NT2/D1 (cell line): ENCODE results near the gene GIPC1.

Experiments used
- DNase-seq: peaks from one replicate; pipeline ENCODE4 v3.0.0-alpha.2; 2011; ENCODE audit warnings: low read depth, low spot score
- H3K27me3 ChIP-seq: 2 replicates; pipeline ENCODE4 v1.6.0; 2011; ENCODE audit warnings: mild to moderate bottlenecking; ENCODE audit not compliant: insufficient read length, insufficient read depth
- H3K36me3 ChIP-seq: 2 replicates; pipeline ENCODE4 v1.6.1; 2011; ENCODE audit warnings: mild to moderate bottlenecking, low read length, mixed read lengths; ENCODE audit not compliant: insufficient read depth, insufficient read length
- H3K4me1 ChIP-seq: 2 replicates; pipeline ENCODE4 v1.5.1; 2011; ENCODE audit not compliant: insufficient read depth, insufficient read length
- H3K4me3 ChIP-seq: 2 replicates; pipeline ENCODE4 v1.5.1; 2011; ENCODE audit warnings: low read depth; ENCODE audit not compliant: insufficient read length
- H3K9ac ChIP-seq: 2 replicates; pipeline ENCODE4 v1.6.0; 2011; ENCODE audit warnings: low read depth; ENCODE audit not compliant: insufficient read length
- H3K9me3 ChIP-seq: 2 replicates; pipeline ENCODE4 v1.5.1; 2011; ENCODE audit warnings: mild to moderate bottlenecking, low read length; ENCODE audit not compliant: insufficient read depth
- SUZ12 ChIP-seq: IDR thresholded peaks from 2 replicates; pipeline ENCODE4 v1.6.1; 2011; ENCODE audit not compliant: insufficient read length, insufficient read depth; ENCODE audit errors: extremely low read depth
- YY1 ChIP-seq: IDR thresholded peaks from 2 replicates; pipeline ENCODE4 v1.6.1; 2011; ENCODE audit not compliant: insufficient read length, insufficient read depth
- ZNF274 ChIP-seq: IDR thresholded peaks from 2 replicates; pipeline ENCODE4 v1.6.1; 2011; ENCODE audit warnings: mild to moderate bottlenecking, low read depth, low read length

Gene GIPC1

GRCh38 chr19:14540741-14541525 is 45.0 kb upstream of the GIPC1 start:
- Histone ChIP-seq H3K4me3 (no peak overlapping the region), H3K9ac (no peak overlapping the region), H3K36me3 (peaks cover 19% of the 10 kb centered on the region), H3K4me1 (peaks cover 15% of the 10 kb centered on the region), H3K27me3 (no peaks in the 10 kb centered on the region), H3K9me3 (no peaks in the 10 kb centered on the region)
- TF ChIP-seq ZNF274 (no peak), SUZ12 (no peak), YY1 (no peak)
- no peak for DNase-seq

GRCh38 chr19:14536926-14537692 is 41.2 kb upstream of the GIPC1 start:
- TF ChIP-seq ZNF274 (no peak), SUZ12 (no peak), YY1 (no peak)
- DNase-seq, result peak; percentile 92
- H3K36me3 ChIP-seq, result peaks cover 12% of the 10 kb centered on the region
- no peak overlapping the region for H3K4me3 ChIP-seq
- H3K9me3 ChIP-seq, result no peaks in the 10 kb centered on the region
- no peaks in the 10 kb centered on the region for H3K27me3 ChIP-seq
- H3K4me1 ChIP-seq, result peaks cover 12% of the 10 kb centered on the region
- peak overlapping the region; percentile 51 for H3K9ac ChIP-seq

GRCh38 chr19:14533450-14533849 is 37.5 kb upstream of the GIPC1 start:
- no peaks in the 10 kb centered on the region for H3K27me3 ChIP-seq
- no peak overlapping the region for H3K4me3 ChIP-seq
- peaks cover 9% of the 10 kb centered on the region for H3K36me3 ChIP-seq
- DNase-seq, result no peak
- peaks cover 14% of the 10 kb centered on the region for H3K4me1 ChIP-seq
- no peak overlapping the region for H3K9ac ChIP-seq
- no peaks in the 10 kb centered on the region for H3K9me3 ChIP-seq
- no peak for TF ChIP-seq SUZ12

GRCh38 chr19:14530506-14530905 is 34.6 kb upstream of the GIPC1 start:
- no peaks in the 10 kb centered on the region for H3K9me3 ChIP-seq
- peaks cover 8% of the 10 kb centered on the region for H3K4me1 ChIP-seq
- no peak for TF ChIP-seq SUZ12
- TF ChIP-seq YY1, result no peak
- no peak for TF ChIP-seq ZNF274
- peak overlapping the region; percentile 83 for H3K4me3 ChIP-seq
- DNase-seq, result no peak
- peaks cover 6% of the 10 kb centered on the region for H3K36me3 ChIP-seq
- peak overlapping the region; percentile 96 for H3K9ac ChIP-seq
- H3K27me3 ChIP-seq, result no peaks in the 10 kb centered on the region

- DNase-seq, result no peak
- Histone ChIP-seq H3K9me3 (no peaks in the 10 kb centered on the region), H3K9ac (peak overlapping the region; percentile 96), H3K4me3 (peak overlapping the region; percentile 83), H3K36me3 (peaks cover 6% of the 10 kb centered on the region), H3K27me3 (no peaks in the 10 kb centered on the region), H3K4me1 (peaks cover 8% of the 10 kb centered on the region)
- no peak for TF ChIP-seq SUZ12
These were observed 34.0 kb upstream of the GIPC1 start for GRCh38 chr19:14530005-14530348.

GRCh38 chr19:14529254-14530004 is 33.5 kb upstream of the GIPC1 start, which contains the start of gene TECR:
TECR (plus strand) TSS chr19:14529594; CDS start chr19:14529697, 103 bp downstream.
- Histone ChIP-seq H3K9ac (peak within 1 kb of the TSS; percentile 96), H3K27me3 (no peaks in the 10 kb centered on the region), H3K9me3 (no peaks in the 10 kb centered on the region), H3K4me3 (peak within 1 kb of the TSS; percentile 83), H3K4me1 (peaks cover 5% of the 10 kb centered on the region), H3K36me3 (peaks cover under 1% of the 10 kb centered on the region)
- peak; percentile 100 for DNase-seq
- TF ChIP-seq YY1, result no peak
- TF ChIP-seq ZNF274, result no peak
- no peak for TF ChIP-seq SUZ12
